GM21381 (cell line): ENCODE measurements around the gene RTN4RL2.

Source experiments
- ATAC-seq: cut with Tn5 transposase; IDR thresholded peaks from one replicate; pipeline ENCODE4 v1.9.1; 2021; ENCODE audit warnings: mild to moderate bottlenecking, moderate library complexity; ENCODE audit not compliant: unreplicated experiment

The RTN4RL2 gene

DNA sequence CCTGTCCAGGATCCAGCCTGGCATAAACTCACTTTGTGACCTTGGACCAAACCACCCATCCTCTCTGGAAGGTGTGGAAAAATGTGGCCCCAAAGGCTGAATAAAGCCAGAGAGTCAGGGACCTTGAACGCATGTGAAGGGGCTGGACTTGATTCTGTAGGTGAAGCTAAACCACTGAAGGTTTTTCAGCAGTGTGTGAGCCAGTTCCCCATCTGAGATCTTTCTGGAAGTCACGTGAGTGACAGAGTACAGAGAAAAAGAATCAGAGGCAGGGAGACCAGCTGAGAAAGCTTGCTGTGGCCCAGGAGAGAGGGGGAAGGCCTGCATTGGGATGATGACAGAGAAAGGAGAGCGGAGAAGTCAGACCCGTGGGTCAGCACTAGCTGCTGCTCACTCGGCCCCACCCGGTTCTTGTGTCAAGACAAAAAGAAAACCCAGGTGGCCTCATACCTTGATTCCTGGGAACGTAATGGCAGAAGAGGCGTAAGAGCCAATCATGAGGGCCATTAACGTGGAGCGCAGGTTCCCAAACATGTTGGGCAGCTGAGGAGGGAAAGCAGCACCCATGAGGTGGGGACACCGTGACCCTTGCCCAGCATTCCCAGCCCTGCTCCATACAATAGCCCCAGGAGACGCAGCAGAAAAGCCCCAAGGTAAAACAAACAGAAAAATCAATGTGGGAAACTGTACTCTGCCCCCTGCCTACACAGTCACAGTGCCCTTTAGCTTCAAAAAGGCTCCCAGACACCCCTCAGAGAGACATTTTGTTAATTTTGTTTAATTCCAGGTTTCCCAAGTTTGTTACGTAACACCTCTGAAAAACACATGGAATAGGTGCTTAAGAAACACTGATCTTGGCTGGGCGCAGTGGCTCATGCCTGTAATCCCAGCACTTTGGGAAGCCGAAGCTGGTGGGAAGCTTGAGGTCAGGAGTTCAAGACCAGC, 37.2 kb downstream of the RTN4RL2 start:
- no peak for ATAC-seq

DNA sequence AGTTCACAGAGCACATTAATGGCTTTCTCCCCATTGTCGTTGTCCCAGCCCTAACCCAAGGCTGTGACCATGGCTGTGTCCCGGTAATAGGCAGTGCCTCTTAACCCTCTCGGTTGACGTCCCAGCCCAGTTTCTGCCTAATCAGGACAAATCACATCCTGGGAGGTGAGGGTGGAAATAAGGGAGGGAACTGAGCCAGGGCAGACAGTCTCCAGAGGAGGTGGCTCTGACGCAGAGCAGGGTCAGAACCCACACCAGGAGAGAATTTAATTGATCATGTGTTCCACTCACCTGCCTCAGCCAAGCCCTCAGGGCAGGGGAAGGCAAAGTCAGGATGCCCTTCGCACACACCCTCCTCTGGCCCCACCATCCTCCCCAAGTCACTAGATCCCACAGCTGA, 38.2 kb downstream of the RTN4RL2 start:
- ATAC-seq = no peak

DNA sequence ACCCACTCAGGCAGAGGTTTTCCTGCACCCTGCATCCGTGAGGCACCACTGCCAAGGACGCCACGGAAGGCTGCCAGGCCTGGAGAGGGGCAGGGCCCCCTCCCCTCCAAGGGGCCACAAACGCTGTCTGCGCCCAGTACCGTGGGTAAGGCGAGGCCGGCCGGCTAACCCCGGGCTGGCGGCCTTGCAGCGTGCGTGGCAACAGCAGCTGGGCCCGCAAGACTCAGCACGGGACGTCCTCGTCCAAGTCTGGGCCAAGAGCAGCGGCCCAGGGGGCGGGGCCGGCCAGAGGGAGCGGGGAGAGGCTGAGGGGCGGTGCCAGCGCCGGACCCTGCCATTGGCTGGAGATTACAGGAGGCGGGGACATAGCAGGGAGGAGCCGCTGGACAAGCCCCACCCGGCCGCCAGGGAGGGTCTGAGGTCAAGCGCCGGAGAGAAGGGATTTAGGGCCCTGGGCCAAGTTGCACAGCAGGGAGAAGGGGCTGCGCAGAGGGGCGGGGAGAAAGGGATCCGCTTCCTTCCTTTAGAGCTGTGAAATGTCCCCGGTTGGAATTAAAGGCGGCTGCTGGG, 39.2 kb downstream of the RTN4RL2 start:
- peak; percentile 96 for ATAC-seq

DNA sequence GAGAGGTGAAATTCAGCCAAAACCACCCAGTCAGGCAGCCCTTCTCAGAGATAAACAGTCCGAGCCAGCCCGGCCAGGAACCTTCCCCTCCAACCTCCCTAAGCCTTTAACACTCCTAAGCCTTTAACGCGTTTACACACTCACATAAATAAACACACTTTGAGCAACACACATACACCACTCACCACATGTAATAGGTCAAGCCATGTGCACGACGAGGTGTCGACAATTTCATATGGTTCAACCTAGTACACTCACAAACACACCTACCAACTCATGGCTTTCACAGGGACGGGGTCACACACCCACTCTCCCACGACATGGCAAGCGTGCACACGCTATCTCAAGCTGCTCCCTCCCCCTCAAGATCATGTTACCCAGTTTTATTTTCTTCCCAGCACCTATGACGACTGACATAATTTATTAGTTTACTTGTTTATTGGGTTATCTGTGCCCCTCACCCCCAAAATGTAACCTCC, 39.7 kb downstream of the RTN4RL2 start:
- ATAC-seq = no peak

DNA sequence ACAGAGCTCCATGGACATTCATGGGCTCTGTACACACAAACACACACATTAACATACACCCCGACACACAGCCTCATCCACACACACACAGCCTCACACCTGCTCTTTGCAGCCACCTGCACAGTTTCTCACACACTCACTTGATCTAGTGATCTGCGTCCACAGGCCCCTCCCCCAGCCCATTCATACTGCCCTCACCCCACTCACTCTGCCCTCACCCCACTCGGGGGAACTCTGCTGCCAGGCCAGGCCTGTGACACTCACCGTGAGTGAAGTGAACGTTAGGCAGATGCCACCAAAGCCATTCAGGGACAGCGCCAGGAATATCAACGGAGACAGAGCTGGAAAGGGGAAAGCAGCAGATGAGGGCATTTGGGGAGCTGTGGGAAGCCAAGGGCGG, 40.2 kb downstream of the RTN4RL2 start:
- no peak for ATAC-seq

DNA sequence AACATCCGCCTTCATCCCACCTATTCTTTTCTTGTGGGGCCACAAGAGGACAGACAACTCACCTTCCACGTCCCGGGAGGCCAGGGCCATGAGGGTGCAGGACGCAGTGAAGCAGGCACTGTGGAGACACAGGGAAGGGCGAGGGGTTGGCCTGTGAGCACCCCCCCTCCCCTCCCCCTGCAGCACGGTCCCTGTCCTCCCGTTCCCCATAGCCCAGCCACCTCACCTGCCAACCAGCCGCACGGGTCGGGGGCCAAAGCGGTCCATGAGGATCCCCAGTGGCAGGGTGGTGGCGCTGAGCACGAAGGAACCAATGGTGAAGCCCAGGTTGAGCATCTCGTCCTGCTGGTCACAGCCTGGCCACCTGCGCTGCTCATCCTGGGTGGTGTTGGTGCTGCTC, 40.6 kb downstream of the RTN4RL2 start:
- ATAC-seq = no peak

DNA sequence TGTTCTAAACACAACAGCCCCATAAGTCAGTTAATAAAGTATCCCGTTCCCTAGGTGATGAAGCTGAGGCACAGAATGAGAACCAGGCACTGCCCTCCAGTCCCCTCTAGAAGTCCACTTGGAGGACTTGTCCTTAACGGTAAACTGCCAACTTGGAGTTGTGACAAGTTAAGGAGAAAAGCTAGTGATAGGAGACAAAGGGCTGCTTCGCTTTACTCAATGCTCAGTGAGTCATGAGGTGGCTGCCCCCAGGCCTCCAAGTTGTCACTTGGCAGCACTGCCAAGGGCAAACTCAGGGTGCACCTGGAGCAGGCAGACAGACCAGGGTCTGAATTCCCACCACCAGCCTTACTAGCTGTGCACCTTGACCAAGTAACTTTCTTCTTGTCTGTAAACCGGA, 41.6 kb downstream of the RTN4RL2 start:
- ATAC-seq = no peak

DNA sequence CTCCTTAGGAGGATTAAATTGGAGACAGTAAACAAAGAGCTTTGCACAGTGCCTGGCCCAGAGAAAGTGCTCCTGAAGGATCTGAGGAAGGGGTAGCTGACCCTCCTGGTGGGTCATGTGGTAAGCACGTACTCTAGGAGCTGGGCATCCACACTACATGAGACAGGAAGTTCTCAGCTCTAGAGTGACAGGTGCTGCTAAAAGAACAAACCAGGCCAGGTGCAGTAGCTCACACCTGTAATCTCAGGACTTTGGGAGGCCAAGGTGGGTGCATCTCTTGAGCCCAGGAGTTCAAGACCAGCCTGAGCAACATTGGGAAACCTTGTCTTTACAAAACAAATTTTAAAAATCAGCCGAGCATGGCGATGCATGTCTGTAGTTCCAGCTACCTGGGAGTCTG, 42.0 kb downstream of the RTN4RL2 start:
- ATAC-seq = no peak

DNA sequence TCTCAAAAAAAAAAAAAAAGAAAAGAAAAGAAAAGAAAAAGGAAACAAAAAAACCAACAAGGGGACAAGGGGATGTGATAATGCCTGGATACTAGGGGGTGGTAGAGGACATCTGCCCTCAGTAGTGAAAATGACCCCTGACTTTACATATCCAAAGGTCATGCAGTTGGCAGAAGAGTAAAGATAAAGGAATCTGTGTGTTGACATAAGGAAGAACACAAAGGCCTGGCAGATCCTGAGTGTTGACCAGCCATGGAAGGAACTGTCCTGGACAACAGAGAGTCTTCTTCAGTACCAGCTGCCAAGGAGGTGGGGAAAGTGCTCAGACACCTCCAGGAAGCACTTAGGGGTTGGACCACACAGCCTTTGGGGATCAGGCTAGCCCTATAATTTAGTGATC, 42.5 kb downstream of the RTN4RL2 start:
- no peak for ATAC-seq

DNA sequence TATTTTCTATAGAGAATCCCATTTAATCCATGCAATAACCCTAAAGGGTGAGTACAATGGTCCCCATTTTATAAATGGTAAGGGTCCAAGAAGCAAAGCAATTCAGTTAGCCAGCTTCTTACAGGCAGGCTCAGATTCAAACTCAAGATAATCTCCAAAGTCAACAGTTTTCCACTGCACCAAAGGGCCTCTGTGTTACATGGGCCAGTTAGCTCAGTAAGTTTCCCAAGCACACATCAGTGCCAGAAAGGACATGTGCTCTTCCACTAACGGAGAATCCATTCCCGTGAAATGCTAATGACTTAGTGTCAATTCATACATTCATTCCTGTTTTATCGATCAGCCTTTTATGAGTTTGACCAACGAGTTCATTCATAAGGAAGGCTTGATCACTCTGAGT, 44.2 kb downstream of the RTN4RL2 start:
- ATAC-seq = no peak

DNA sequence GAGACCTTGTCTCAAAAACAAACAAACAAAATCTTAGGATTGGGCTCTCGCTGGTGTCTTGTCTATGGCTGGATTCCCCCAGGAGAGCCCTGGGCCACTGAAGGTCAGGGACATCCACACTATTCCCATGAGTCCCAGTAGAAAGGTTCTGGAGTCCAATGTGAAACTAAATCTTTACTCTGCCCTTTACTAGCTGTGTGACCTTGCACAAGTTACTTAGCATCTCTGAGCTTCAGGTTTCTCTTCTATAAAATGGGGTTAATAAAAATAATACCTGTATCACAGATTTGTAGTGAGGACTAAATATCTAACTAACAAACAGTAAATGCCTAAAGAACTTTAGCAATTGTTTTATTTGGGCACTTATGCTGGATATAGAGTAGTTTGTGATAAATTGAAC, 46.2 kb downstream of the RTN4RL2 start:
- ATAC-seq = no peak

DNA sequence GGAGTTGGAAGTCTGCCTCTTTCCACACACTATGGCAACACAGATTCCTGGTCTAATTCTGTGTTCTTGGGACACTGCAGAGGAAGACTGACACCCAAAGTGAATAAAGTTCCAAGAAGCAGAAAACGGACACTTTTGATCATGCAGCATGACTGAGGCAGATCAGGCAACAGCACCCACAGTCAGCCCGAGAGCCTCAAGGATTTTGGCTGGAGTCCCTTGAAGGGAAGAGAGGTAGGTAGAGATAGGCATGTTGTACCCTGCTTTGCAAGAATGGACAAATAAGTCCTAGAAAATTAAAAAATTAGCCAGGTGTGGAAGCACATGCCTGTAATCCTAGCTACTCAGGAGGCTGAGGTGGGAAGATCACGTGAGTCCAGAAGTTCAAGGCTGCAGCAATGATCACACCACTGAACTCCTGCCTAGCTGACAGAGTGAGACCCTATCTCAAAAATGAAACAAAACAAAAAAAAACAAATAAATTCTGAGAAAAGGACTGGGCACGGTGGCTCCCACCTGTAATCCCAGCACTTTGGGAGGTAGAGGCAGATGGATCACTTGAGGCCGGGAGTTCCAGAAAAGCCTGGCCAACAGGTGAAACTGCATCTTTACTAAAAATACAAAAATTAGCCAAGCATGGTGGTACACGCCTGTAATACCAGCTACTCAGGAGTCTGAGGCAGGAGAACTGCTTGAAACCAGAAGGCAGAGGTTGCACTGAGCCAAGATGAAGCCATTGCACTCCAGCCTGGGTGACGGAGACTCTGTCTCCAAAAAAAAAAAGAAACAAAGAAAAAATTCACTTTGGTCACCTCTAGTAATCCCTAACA, 48.2 kb downstream of the RTN4RL2 start:
- no peak for ATAC-seq

DNA sequence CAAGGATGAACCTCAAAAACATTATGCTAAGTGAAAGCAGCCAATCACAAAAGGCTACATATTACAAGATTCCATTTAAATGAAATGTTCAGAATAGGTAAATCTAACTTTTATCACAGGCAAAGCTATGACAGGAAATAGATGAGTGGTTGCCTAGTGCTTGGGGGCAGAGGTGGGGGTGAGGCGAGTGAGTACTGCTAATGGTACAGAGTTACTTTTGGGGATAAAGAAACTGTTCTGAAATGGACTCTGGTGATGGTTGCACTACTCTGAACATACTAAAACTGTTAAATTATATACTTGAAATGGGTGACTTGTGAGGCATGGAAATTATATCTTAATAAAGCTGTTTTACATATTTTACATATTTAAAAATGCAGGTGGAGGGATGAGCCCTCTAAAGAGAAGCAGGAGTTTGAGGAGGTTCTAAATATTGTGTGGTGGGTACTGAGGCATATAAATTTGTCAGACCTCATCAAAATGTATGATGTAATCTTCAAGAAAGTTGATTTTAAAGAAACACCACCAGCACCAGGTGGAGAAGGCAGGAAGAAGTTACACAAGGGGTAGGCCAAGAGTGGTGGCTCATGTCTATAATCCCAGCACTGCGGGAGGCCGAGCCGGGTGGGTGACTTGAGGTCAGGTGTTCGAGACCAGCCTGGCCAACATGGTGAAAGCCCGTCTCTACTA, 51.6 kb downstream of the RTN4RL2 start:
- no peak for ATAC-seq

DNA sequence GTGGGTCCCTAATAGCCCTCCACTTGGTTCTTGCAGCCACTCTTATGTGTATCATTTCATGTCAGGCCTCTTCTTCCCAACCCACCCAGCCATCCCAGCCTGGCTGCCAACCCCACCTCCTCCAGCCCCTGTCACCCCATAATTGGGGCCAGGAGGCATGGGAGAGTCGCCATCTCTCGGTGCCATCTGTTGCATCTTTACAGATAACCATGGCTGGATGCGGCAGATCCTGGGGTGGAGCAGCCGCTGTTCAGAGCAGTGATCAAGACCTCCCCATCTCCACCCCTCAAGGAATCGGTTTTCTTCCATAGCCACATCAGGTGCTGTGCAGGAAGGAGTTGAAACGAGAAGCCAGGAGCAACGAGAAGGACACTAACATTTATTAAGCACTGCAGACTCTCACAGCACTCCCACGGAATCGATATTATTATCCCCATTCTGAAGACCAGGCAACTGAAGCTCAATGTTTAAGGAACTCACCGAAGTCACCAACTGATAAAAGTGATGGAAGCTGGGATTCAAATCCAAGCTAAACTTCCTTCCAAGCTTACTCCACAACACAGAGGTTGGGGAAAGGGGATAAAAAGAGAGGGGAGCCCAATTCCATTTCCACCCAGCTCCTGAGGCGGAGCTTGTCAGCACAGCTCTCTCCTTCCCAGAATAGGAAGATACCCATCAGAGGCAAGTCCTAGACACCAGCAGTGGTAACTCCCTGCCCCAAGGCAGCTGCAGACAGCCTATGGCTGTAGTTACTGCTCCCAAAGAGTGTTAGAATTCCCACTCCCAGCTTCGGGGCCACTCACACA, 52.5 kb downstream of the RTN4RL2 start:
- no peak for ATAC-seq

DNA sequence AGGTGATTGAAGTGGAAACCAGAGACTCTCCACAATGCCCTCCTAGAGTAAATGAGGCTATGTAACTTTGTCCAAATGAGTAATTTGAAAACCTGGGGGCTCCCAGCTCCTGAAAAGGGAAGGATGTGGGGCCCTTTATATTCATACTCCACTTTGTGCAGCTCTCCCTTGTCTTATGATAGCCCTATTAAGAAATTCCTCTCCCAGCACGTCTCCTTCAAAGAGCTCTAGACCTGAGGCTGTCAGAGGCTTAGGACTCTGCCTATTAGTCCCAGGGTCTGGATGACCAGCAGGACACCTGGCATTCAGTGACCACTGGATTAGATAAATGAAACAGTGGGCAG, 53.1 kb downstream of the RTN4RL2 start:
- no peak for ATAC-seq

DNA sequence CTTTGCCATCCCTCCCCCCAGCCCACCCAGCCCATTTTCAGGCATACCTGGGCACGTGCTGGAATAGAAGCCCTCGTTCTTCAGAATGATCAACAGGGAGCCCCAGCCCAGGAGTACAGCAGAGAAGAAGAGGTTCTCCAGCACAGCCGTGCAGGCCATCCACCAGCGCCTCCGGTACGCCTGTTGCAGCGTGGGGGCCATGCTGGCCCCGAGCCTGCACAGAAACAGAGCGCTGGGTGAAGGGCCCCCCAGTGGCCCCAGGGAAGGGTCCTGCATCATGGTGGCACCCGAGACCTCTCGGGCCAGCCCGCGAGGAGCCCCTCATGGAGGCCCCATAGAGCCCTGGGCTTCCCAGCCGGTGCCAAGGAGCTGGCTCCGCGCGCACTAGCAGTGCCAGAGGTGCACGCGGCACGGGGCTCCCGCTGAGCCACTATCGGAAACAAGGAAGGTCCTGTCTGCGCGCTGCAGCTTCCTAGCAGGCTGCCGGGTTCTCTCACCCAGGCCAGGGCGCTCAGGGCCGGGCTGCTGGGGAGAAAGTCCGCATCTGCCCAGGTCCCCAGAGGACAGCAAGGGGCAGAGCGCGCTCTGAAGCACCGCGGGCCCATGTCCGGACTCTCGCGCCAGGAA, 53.7 kb downstream of the RTN4RL2 start:
- ATAC-seq = peak; percentile 31

DNA sequence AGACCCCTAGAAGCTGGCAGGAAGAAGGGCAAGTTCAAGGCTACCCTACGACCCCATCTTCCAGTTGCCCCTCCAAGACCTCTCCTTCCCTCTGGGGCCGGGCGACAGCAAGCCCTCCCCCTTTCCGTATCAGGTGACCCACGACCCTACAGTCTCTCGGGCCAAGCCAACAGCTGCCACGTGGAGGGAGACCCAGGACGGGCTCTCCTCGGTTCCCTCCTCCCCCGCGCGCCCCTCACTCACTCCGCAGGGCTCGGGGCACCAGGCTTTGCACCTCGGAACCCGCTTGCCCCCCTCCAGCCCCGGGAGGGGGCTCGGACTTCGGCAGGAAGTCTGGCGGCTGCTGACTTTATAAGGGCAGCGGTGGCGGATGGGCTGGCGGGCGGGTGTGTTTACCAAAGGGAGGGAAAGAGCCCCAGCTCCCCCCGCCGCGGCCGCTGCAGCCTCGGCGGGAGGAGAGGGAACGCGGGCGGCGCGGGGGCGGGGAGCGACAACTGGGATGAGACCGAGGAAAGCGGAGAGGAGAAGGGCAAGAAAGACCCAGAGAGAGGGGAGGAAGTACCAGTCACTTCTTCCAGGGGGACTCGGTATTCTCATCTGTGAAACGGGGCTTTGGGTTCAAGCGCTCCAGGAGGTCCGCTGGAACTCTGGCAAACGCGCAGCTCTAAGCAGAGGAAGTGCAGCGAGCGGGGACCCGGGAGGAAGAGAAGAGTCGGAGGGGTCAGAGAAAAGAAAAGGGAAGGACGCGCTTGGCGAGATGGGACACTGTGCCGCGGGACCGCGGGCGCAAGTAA, 54.4 kb downstream of the RTN4RL2 start:
- peak; percentile 50 for ATAC-seq

DNA sequence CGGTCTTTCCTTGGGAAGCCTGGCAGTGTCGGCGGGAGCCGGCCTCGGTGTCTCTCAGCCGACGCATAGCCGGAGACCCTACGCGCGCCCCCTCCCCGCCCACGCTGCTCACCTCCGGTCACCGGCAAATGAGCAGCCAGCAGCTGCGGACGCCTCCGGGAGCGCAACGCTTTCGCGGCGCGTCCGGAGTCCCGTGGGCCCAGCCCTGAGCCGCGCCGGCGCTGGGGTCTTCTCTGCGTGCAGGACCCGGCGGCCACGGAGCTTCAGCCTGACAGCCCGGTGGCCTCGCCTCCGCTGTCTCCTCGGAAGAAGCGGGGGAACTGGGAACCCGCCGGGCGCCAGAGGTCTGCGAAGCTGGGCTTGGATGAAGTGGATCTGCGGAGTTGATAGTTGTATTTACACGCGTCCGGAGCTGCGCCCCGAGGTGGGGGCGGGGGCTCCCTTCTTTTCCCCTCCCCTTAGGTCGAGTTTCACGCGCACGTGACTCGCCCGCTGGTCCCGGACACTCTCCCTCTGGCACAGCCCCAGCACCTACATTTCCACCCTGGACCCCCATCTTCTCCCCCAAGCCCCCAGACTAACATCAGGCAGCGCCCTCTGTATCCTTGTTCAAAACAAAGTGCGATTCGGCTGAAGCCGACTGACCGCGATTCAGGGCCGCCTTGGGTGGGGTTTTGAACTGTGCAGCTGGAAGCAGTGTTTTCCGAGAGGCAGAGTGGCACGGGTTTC, 55.2 kb downstream of the RTN4RL2 start, which contains the start of gene SLC43A1:
Gene SLC43A1 (minus strand): TSS at position 371 of the 729 bp plus-strand sequence. CDS start 1,591 bp downstream, outside the sequence.
- peak; percentile 37 for ATAC-seq
